Vagina (tissue), 2 donors: ENCODE data around the gene PROKR2. TPM values are rescaled to one million over a fixed set of nuclear protein-coding genes. Genes with fewer than 3 reads are reported as not detected.

Source experiments
- DNase-seq, 2 donors: peaks; one replicate each; pipeline ENCODE4 v3.0.0-alpha.2; 2017; ENCODE audit errors: extremely low spot score in 2 of 2
- H3K27ac ChIP-seq: fragments of 200-600 bp; sonication (generic); one replicate; pipeline ENCODE4 v1.5.1; 2019
- H3K27me3 ChIP-seq: fragments of 200-600 bp; sonication (generic); one replicate; pipeline ENCODE4 v1.5.1; 2019
- H3K36me3 ChIP-seq, 2 donors: fragments of 200-600 bp; sonication (generic); one replicate each; pipeline ENCODE4 v1.5.1; 2017 to 2019
- H3K4me1 ChIP-seq: fragments of 200-600 bp; sonication (generic); one replicate; pipeline ENCODE4 v1.5.1; 2019
- H3K4me3 ChIP-seq, 2 donors: fragments of 200-600 bp; sonication (generic); 1 replicate in 1 of 2; 2 replicates in 1 of 2; pipeline ENCODE4 v1.5.1; 2016 to 2019
- H3K9me3 ChIP-seq: fragments of 200-600 bp; sonication (generic); one replicate; pipeline ENCODE4 v1.5.1; 2019
- CTCF ChIP-seq, 3 experiments: fragments of 450-650 bp in 2 of 3; fragments of 200-600 bp in 1 of 3; sonication (generic) in 1 of 3; IDR thresholded peaks; one replicate each; pipeline ENCODE4 v1.5.1; 2017 to 2019; ENCODE audit warnings: antibody characterized with exemption in 3 of 3, mild to moderate bottlenecking in 2 of 3, moderate library complexity in 2 of 3
- POLR2A ChIP-seq, 2 donors: fragments of 450-650 bp; IDR thresholded peaks; one replicate each; pipeline ENCODE4 v1.6.1; 2017; ENCODE audit warnings: antibody characterized with exemption in 2 of 2, mild to moderate bottlenecking in 2 of 2, moderate library complexity in 2 of 2
- POLR2AphosphoS5 ChIP-seq, 2 donors: sonication (generic); formaldehyde crosslinking; IDR thresholded peaks; one replicate each; pipeline ENCODE4 v1.9.0; 2017; ENCODE audit warnings: antibody characterized with exemption in 2 of 2, mild to moderate bottlenecking in 2 of 2, low read depth in 1 of 2; ENCODE audit not compliant: insufficient read depth in 1 of 2
- intact Hi-C: fragments of 100-400 bp; cut with DNase I; formaldehyde crosslinking; loops from one replicate; pipeline ENCODE4 v1.15.1; 2023
- total RNA-seq: library from RNA; depleted of rRNA; stranded (reverse); fragments of >200 nt; gene quantifications from one replicate; pipeline ENCODE4 v1.2.3, GENCODE V29; 2016

Gene PROKR2
- total RNA-seq, 1 donor from 2014 or later: not detected

GRCh38 chr20:5361176-5361575, 44.4 kb upstream of the PROKR2 start:
- Histone ChIP-seq H3K4me1 (no peaks in the 10 kb centered on the region), H3K27me3 (no peaks in the 10 kb centered on the region), H3K36me3 (no peaks in the 10 kb centered on the region), H3K9me3 (no peaks in the 10 kb centered on the region), H3K27ac (no peak overlapping the region), H3K4me3 (no peak overlapping the region)
- no peak for DNase-seq
- intact Hi-C loops: no loop called here
- no peak for TF ChIP-seq CTCF (IDR thresholded peaks at IDR 0.05)
- TF ChIP-seq POLR2A (IDR thresholded peaks at IDR 0.05): no peak
- TF ChIP-seq POLR2AphosphoS5 (IDR thresholded peaks at IDR 0.05; ENCODE audit: insufficient read depth in 1 of 2, low read depth in 1 of 2): no peak

GRCh38 chr20:5357946-5358345, 41.2 kb upstream of the PROKR2 start:
- DNase-seq: no peak
- intact Hi-C loops: no loop called here
- no peak overlapping the region for H3K4me3 ChIP-seq
- no peak overlapping the region for H3K27ac ChIP-seq
- H3K4me1 ChIP-seq: no peaks in the 10 kb centered on the region
- TF ChIP-seq POLR2AphosphoS5 (IDR thresholded peaks at IDR 0.05; ENCODE audit: insufficient read depth in 1 of 2, low read depth in 1 of 2): no peak
- no peak for TF ChIP-seq CTCF (IDR thresholded peaks at IDR 0.05)
- TF ChIP-seq POLR2A (IDR thresholded peaks at IDR 0.05): no peak
- H3K27me3 ChIP-seq: no peaks in the 10 kb centered on the region
- H3K36me3 ChIP-seq: no peaks in the 10 kb centered on the region
- H3K9me3 ChIP-seq: no peaks in the 10 kb centered on the region

GRCh38 chr20:5356941-5357340, 40.2 kb upstream of the PROKR2 start:
- TF ChIP-seq POLR2A (IDR thresholded peaks at IDR 0.05): no peak
- no peak for TF ChIP-seq CTCF (IDR thresholded peaks at IDR 0.05)
- no peak for TF ChIP-seq POLR2AphosphoS5 (IDR thresholded peaks at IDR 0.05; ENCODE audit: insufficient read depth in 1 of 2, low read depth in 1 of 2)
- Histone ChIP-seq H3K36me3 (no peaks in the 10 kb centered on the region), H3K9me3 (no peaks in the 10 kb centered on the region), H3K27ac (no peak overlapping the region), H3K4me1 (no peaks in the 10 kb centered on the region), H3K27me3 (no peaks in the 10 kb centered on the region), H3K4me3 (no peak overlapping the region)
- intact Hi-C loops: no loop called here
- DNase-seq: no peak

GRCh38 chr20:5354901-5355300, 38.1 kb upstream of the PROKR2 start:
- Histone ChIP-seq H3K9me3 (no peaks in the 10 kb centered on the region), H3K27ac (no peak overlapping the region), H3K36me3 (no peaks in the 10 kb centered on the region), H3K27me3 (no peaks in the 10 kb centered on the region), H3K4me3 (no peak overlapping the region), H3K4me1 (no peaks in the 10 kb centered on the region)
- no peak for TF ChIP-seq POLR2A (IDR thresholded peaks at IDR 0.05)
- TF ChIP-seq CTCF (IDR thresholded peaks at IDR 0.05): no peak
- TF ChIP-seq POLR2AphosphoS5 (IDR thresholded peaks at IDR 0.05; ENCODE audit: insufficient read depth in 1 of 2, low read depth in 1 of 2): no peak
- no peak for DNase-seq
- intact Hi-C loops: no loop called here

GRCh38 chr20:5353624-5354496, 37.1 kb upstream of the PROKR2 start:
- Histone ChIP-seq H3K4me1 (no peaks in the 10 kb centered on the region), H3K36me3 (no peaks in the 10 kb centered on the region), H3K9me3 (no peaks in the 10 kb centered on the region), H3K27me3 (no peaks in the 10 kb centered on the region), H3K4me3 (no peak overlapping the region), H3K27ac (no peak overlapping the region)
- DNase-seq: no peak
- TF ChIP-seq CTCF (IDR thresholded peaks at IDR 0.05) (no peak), POLR2A (IDR thresholded peaks at IDR 0.05) (no peak), POLR2AphosphoS5 (IDR thresholded peaks at IDR 0.05; ENCODE audit: insufficient read depth in 1 of 2, low read depth in 1 of 2) (no peak)
- intact Hi-C loops: no loop called here
